Stimulated activated CD4-positive, alpha-beta T cell treated with anti-CD3 and anti-CD28 coated beads, Interleukin-1b, Interleukin-23, amount 100 ng/mL, for 24 hours (primary cell): Measurements from ENCODE around the gene SERINC3.

Experiments used
- DNase-seq, 4 experiments: peaks; one replicate each; pipeline ENCODE4 v3.0.0-alpha.2; 2020; ENCODE audit warnings: low read depth in 4 of 4, low spot score in 1 of 4

SERINC3 gene

GRCh38 chr20:44467289-44467883 lies 54.5 kb downstream of the SERINC3 start:
- DNase-seq = no peak

GRCh38 chr20:44465001-44465560 lies 56.8 kb downstream of the SERINC3 start:
- DNase-seq = no peak

- DNase-seq = no peak
Observed at GRCh38 chr20:44464514-44464913, 57.4 kb downstream of the SERINC3 start.

- no peak for DNase-seq
Observed at GRCh38 chr20:44463466-44463865, 58.4 kb downstream of the SERINC3 start.

DNA sequence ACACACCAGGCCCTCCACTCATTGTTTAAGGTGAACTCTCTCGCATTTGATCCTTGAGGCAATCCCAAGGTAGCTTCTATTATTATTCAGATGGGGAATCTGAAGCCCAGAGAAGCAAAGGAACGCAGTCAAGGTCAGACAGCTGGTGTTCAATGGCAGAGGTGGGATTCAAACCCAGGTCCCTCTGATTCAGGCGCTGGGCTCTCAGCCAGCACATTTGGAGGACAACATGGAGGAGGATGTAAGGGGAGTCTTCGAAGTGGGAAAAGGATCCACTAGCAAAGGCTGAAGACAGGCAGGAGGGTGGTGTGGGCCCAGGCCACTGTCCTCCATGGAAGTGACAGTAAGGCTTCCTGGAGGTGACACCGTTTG lies 60.1 kb downstream of the SERINC3 start:
- no peak for DNase-seq

DNA sequence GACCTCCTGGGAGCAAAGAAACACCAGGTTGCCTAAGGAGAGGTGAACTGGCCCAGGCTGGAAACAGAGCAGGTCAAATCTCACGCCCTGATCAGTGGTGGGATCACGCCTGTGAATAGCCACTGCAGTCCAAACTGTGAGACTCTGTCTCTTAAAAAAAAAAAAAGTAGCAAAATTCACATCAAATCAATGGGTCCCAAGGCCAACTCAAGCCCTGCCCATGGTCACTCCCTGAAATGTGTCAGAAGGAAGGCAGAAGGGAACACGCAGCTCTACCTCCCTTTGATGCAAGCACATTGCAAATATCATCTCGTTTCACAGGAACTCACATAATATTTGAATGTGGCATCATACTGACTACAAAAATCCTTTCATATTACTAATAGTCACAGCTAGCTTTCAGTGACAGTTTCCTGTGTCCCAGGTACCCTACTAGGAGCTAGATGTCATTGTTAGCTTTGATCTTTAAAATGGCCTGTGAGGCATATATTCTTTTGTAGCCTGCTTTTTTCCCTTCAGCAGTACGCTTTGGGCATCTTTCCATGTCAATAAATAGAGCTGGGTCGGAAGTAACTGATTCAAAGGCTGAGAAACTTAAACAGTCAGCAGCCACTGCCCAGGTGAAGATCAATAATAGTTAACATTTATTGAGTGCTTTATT lies 60.6 kb downstream of the SERINC3 start:
- no peak for DNase-seq

DNA sequence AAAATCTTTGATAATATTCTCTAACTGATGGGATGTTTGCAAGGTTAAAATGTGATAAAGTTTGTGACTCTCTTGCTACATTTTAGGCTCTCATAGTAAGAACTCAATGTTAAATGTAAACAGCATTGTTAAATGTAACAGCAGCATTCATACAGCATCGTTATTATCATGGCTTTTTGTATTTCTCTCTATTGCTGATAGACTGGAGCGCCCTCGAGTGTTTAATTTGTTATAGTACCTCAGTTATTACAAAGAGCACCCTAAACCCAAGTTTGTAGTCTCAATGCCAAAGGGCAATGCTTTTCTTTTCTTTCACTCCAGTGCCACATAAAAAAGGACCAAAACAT lies 61.1 kb downstream of the SERINC3 start:
- no peak for DNase-seq

- DNase-seq = no peak
Observed at GRCh38 chr20:44459271-44459670, 62.6 kb downstream of the SERINC3 start.

- no peak for DNase-seq
Observed at GRCh38 chr20:44457016-44457415, 64.9 kb downstream of the SERINC3 start.

GRCh38 chr20:44456611-44457010 lies 65.3 kb downstream of the SERINC3 start:
- no peak for DNase-seq

DNA sequence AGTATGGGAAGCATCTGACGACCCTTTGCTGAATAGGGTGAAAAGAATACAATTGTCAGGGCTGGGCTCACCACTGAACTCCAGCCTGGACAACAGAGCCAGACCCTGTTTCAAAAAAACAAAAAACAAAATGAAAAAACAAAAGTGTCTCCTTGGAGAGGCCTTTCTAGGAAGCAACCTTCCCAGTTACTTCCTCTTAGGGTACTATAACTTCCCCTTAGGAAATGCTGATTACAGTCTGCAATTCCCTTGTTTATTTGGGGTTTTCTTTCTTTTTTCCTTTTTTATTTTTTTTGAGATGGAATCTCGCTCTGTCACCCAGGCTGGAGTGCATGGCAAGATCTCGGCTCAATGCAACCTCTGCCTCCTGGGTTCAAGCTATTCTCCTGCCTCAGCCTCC lies 66.7 kb downstream of the SERINC3 start:
- no peak for DNase-seq

GRCh38 chr20:44454306-44454963 lies 67.4 kb downstream of the SERINC3 start:
- DNase-seq = no peak

GRCh38 chr20:44450903-44451450 lies 70.9 kb downstream of the SERINC3 start:
- no peak for DNase-seq

GRCh38 chr20:44450281-44450889 lies 71.5 kb downstream of the SERINC3 start:
- no peak for DNase-seq

DNA sequence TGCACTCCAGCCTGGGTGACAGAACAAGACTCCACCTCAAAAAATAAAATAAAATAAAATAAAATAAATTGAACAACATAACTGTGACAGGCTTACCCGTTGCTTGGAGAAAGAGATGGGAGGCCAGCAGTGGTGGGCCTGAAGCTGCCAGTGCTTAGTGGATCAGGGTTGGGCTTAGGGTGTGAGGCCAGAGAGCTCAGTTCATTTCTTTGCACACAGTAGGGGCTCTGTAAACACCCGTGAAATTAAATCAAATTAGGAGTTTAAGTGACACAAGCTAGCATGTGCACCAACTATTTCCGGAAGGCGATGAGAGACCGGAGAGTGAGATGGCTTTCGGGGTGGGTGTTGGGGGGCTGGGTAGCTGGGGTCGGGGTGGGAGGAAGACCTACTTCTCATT lies 72.0 kb downstream of the SERINC3 start:
- no peak for DNase-seq

GRCh38 chr20:44448753-44449546 lies 72.9 kb downstream of the SERINC3 start:
- DNase-seq = no peak

DNA sequence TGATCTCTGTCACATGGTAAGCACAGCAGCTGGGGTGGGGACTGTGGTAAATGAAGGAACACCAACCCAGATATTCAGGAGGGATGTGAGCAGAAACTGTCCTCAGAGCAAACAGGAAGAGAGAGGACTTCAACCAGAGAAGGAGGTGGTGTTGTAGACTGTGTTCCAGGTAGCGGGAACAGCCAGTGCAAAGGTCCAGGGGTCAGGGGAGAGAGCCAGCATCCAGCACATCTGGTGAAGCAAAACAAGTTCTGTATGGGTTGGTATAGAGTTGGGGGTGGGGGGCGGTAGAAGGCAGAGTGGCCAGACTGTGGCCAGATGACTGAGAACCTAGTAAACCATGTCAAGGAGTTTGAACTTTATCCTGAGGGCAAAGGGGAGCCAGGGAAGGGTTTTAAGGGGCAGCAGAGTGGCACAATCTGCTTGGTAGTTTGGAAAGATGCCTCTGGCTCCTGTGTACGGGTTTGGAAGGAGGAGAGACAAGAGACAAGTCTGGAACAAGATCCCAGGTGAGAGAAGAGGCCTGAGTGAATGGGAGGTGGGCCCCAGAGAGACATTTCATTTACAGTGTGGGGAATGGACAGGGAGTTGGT lies 73.9 kb downstream of the SERINC3 start:
- DNase-seq = no peak
